EH (cell line): Measurements from ENCODE around the gene SLC39A7.
"Not testable (repeated sequence)": the region's sequence is repeated elsewhere in the genome, so short reads cannot be mapped to it uniquely, and the experiment has no call there.

ENCODE experiments used
- DNase-seq: peaks from one replicate; pipeline ENCODE4 v3.0.0-alpha.2; 2015; ENCODE audit warnings: low read depth

Gene SLC39A7

GRCh38 chr6:33205191-33206026, 4.7 kb downstream of the SLC39A7 start:
- DNase-seq = peak; percentile 63

- DNase-seq = peak; percentile 67
Observed at GRCh38 chr6:33206027-33206863, 5.6 kb downstream of the SLC39A7 start.

DNA sequence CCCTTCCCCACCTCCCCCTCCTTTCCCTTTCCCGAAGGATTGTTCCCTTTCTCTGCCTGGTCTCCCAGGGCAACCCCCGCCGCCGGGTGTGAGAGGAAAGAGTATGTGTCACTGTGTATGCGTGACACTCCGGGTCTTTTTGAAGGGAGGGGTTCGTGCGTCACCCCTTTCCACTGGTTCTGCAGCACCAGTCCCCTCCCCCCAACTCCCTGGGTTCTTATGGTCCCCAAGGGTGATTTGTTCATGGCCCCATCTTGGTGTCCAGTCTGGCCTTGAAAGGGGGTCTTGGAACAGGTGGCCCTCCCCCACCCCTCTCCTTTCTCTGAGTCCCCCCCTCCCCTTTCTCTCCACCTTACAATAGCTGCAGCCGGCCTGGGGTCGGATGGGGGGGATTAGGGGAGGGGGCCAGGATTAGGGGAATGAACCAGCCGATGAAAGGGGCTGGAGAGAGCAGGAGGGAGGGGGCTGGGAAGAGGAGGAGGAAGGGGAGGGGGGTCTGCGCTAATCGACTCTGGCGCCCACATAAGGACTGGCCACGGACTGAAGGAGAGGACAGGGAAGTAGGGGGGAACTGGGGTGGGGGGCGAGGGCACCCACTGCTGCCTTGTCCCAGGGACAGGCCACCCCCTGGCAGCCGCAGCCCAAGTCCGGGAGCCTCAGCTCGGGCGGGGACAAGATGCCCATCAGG, 6.3 kb downstream of the SLC39A7 start:
- peak; percentile 80 for DNase-seq

- DNase-seq = peak; percentile 62
Observed at GRCh38 chr6:33207552-33208090, 7.0 kb downstream of the SLC39A7 start.

- DNase-seq = peak; percentile 80
Observed at GRCh38 chr6:33208091-33208967, 7.7 kb downstream of the SLC39A7 start, which contains the start of gene RING1. TSS of gene RING1 (plus strand) at chr6:33208500. CDS start at chr6:33208823, 323 bp downstream.

DNA sequence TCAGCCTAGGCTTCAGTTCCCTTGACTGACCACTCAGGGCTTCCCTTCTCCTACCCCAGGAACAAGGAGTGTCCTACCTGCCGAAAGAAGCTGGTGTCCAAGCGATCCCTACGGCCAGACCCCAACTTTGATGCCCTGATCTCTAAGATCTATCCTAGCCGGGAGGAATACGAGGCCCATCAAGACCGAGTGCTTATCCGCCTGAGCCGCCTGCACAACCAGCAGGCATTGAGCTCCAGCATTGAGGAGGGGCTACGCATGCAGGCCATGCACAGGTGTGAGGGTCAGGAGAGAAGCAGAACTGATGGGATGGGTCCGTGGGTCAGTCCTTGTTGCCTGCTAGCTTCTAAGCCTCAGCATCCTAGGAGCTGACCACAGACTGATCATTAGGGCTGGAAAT, 9.2 kb downstream of the SLC39A7 start:
- DNase-seq = no peak

GRCh38 chr6:33211136-33211535, 10.5 kb downstream of the SLC39A7 start:
- no peak for DNase-seq

- DNase-seq = no peak
Observed at GRCh38 chr6:33211666-33212422, 11.2 kb downstream of the SLC39A7 start.

GRCh38 chr6:33212857-33213165, 12.1 kb downstream of the SLC39A7 start:
- DNase-seq = peak; percentile 48

- DNase-seq = peak; percentile 37
Observed at GRCh38 chr6:33213166-33213988, 12.7 kb downstream of the SLC39A7 start.

DNA sequence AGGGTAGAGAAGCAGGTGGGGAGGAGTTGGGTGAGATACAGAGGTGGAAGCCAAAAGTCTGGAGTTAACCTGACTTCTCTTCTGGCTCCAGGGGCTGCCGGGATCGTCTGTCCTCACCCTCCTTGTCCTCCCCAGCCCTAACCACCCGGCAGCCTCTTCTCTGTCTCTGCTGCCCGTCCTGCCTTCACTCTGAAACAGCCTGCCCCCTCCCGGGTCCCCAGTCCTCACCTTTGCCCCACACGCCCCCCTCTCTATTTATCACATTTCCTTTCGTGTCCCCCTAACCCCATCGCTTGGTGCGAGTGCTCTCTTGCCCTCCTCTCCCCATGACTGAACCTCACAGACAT, 13.3 kb downstream of the SLC39A7 start:
- DNase-seq = no peak

DNA sequence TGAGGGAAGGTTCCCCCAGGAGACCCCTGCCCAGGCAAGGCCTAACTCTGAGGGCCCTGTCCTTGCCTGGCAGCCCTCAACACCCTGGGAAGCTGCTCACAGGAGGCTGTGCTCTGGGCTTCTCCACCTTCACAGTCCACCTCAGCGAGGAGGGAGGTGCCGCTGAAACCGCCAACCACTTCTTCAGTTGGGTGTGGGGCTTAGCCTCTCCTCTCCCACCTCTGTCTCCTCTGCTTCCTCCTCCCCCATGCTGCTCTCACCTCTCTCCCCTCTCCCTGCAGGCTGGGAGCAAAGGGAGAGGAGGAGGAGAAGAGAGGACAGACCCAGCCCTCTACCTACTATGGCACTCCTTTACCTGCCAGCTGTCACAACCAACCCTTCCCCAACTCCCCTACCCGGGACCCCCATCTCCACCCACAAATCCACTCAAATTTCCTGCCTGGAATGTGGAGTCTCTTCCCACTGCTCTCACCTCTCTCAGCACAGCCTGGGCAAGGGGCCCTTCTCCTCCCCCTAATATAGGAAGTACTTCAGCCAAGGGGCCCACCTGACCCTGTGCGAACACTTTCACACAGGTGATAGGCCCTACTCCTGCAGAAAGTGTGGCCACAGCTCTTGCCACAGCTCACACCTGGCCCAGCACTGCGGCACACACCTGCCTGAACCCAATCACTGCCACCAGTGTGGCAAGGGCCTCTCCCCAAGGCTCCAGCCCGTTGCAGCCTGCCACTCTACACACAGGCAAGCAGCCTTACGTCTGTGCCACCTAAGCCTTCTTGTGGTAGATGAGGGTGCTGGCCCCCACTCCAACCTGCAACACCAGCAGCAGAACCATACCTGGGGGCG, 14.8 kb downstream of the SLC39A7 start:
- DNase-seq = no peak

GRCh38 chr6:33216117-33216649, 15.5 kb downstream of the SLC39A7 start:
- no peak for DNase-seq

- no peak for DNase-seq
Observed at GRCh38 chr6:33217246-33217645, 16.6 kb downstream of the SLC39A7 start.

DNA sequence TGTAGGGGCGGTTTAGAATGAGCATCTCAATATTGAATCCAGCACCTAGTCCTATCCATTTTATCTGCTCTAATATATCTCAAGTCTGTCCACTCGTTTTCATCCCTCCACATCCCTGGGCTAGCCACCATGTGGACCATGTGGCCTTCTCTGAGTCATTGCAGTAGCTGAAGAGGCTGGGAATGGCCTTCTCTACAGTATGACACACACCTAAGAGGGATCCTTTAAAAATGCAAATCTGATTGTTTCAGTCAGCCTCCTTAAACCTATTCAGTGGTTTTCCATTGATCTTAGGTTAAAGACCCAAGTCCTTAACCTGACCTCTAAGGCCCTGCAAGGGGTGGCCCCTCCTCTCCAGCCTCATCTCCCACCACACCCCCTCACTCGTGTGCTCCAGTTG, 17.0 kb downstream of the SLC39A7 start:
- DNase-seq = no peak

DNA sequence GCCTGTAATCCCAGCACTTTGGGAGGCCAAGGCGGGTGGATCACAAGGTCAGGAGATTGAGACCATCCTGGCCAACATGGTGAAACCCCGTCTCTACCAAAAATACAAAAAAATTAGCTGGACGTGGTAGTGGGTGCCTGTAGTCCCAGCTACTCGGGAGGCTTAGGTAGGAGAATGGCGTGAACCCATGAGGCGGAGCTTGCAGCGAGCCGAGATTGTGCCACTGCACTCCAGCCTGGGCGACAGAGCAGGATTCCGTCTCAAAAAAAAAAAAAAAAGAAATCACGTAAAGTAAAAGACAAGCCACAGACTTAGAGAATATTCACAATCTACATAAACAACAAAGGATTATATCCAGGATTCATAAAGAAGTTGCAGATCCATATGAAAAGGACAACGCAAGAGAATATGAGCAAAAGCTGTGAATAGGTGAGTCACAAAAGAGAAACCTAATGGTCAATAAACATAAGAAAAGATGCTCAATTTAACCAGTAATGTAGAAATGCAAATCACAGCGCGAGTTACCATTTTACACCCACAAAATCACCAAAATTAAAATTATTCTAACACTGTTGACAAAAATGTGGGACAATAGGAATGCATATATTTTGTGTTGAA, 25.9 kb downstream of the SLC39A7 start:
- not testable (repeated sequence) for DNase-seq

DNA sequence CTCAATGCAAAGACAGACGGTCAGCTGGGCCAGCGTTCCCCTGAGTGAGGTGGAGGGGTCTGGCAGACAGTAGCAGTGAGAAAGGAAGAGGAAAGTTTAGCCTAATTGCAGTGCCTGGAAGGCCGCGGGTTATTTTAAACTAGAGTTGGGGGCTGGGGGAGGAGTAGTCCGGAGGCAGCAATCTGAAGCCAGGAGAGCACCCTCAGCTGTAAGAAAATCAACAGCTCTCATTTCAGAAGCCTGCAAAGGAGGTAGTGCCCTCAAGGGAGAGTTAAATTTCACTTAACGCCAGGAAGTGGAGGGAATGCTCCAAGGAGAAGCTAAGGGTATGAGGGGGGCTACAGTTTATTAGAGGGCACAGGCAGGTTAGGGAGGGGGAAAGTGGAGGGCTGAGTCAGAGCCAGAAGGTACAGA, 34.6 kb downstream of the SLC39A7 start:
- DNase-seq = no peak

DNA sequence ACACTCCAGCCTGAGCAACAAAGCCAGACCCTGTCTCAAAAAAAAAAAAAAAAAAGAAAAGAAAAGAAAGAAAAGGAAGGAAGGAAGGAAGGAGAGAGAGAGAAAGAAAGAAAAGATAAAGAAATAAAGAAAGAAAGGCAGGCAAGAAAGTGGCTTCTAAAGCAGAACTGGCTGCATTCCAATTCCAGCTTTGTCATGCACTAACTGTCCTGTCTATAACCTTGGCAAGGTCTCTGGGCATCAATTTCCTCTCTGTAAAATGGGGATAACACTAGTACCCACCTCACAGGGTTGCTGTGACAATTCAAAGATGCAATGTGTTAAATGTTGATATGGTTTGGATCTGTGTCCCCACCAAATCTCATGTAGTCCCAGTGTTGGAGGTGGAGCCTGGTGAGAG, 35.7 kb downstream of the SLC39A7 start:
- DNase-seq = no peak
